Uterus (tissue), 4 donors: ENCODE measurements around the gene ZNF268. TPM values are rescaled to one million over a fixed set of nuclear protein-coding genes. Genes with fewer than 3 reads are reported as not detected.

Source experiments
- DNase-seq, 2 donors: peaks; one replicate each; pipeline ENCODE4 v3.0.0-alpha.2; 2019 to 2020
- H3K27ac ChIP-seq, 2 donors: fragments of 200-600 bp; sonication (generic); 1 replicate in 1 of 2; 2 replicates in 1 of 2; pipeline ENCODE4 v1.5.1; 2016 to 2018
- H3K27me3 ChIP-seq, 2 donors: fragments of 200-600 bp; sonication (generic); one replicate each; pipeline ENCODE4 v1.5.1; 2018 to 2019; ENCODE audit warnings: control low read depth in 1 of 2
- H3K36me3 ChIP-seq, 2 donors: fragments of 200-600 bp; sonication (generic); one replicate each; pipeline ENCODE4 v1.5.1; 2019; ENCODE audit warnings: control low read depth in 1 of 2
- H3K4me1 ChIP-seq, 2 donors: fragments of 200-600 bp; sonication (generic); one replicate each; pipeline ENCODE4 v1.5.1; 2018 to 2019; ENCODE audit warnings: control low read depth in 1 of 2
- H3K4me3 ChIP-seq, 2 donors: fragments of 200-600 bp; sonication (generic); 1 replicate in 1 of 2; 2 replicates in 1 of 2; pipeline ENCODE4 v1.5.1; 2018 to 2019; ENCODE audit warnings: mild to moderate bottlenecking in 1 of 2
- H3K9me3 ChIP-seq, 2 donors: fragments of 200-600 bp; sonication (generic); one replicate each; pipeline ENCODE4 v1.5.1; 2019; ENCODE audit warnings: control low read depth in 1 of 2
- CTCF ChIP-seq, 4 experiments: fragments of 200-600 bp in 2 of 4; fragments of 450-650 bp in 2 of 4; sonication (generic) in 2 of 4; IDR thresholded peaks; one replicate each; pipeline ENCODE4 v1.5.1; 2016 to 2019; ENCODE audit warnings: antibody characterized with exemption in 4 of 4, mild to moderate bottlenecking in 2 of 4, moderate library complexity in 1 of 4
- POLR2A ChIP-seq, 2 donors: fragments of 450-650 bp; IDR thresholded peaks; one replicate each; pipeline ENCODE4 v1.6.1; 2016; ENCODE audit warnings: antibody characterized with exemption in 2 of 2, mild to moderate bottlenecking in 1 of 2, moderate library complexity in 1 of 2
- intact Hi-C: fragments of 100-400 bp; cut with DNase I; formaldehyde crosslinking; loops from one replicate; pipeline ENCODE4 v1.15.1; 2023; ENCODE audit warnings: low total_unique reads
- total RNA-seq, 4 donors: library from RNA; depleted of rRNA in 3 of 4; stranded (reverse); fragments of >200 nt in 3 of 4; gene quantifications; one replicate each; pipeline versions ENCODE4 v1.1.0 to v1.2.4, GENCODE V29; 2014 to 2023
- donor health status: DM: yes; HTN: yes; CAD: no.

The ZNF268 gene
- total RNA-seq, 4 donors from 2014 or later: 2.1 to 80.9 (median 23.8) TPM

- intact Hi-C loops: no loop called here
- peaks cover 11 to 71% of the 10 kb centered on the region in 2 donors for H3K9me3 ChIP-seq
- no peaks in the 10 kb centered on the region for H3K36me3 ChIP-seq
- no peak overlapping the region for H3K27ac ChIP-seq
- TF ChIP-seq CTCF (IDR thresholded peaks at IDR 0.05): no peak
- no peak for TF ChIP-seq POLR2A (IDR thresholded peaks at IDR 0.05)
- H3K4me3 ChIP-seq: no peak overlapping the region
- no peaks in the 10 kb centered on the region for H3K27me3 ChIP-seq
- DNase-seq: no peak
- H3K4me1 ChIP-seq: no peaks in the 10 kb centered on the region
Observed at GRCh38 chr12:133201888-133202287, 20.6 kb downstream of the ZNF268 start.

GRCh38 chr12:133202493-133203343, 21.4 kb downstream of the ZNF268 start:
- Histone ChIP-seq H3K27ac (no peak overlapping the region), H3K4me1 (no peaks in the 10 kb centered on the region), H3K27me3 (no peaks in the 10 kb centered on the region), H3K36me3 (no peaks in the 10 kb centered on the region), H3K9me3 (peaks cover 11 to 75% of the 10 kb centered on the region in 2 donors), H3K4me3 (no peak overlapping the region)
- TF ChIP-seq POLR2A (IDR thresholded peaks at IDR 0.05) (no peak), CTCF (IDR thresholded peaks at IDR 0.05) (no peak)
- DNase-seq: no peak
- intact Hi-C loops: no loop called here

- Histone ChIP-seq H3K27me3 (no peaks in the 10 kb centered on the region), H3K27ac (no peak overlapping the region), H3K9me3 (peaks cover 11 to 82% of the 10 kb centered on the region in 2 donors), H3K4me3 (no peak overlapping the region), H3K4me1 (no peaks in the 10 kb centered on the region), H3K36me3 (no peaks in the 10 kb centered on the region)
- intact Hi-C loops: no loop called here
- no peak for DNase-seq
- no peak for TF ChIP-seq POLR2A (IDR thresholded peaks at IDR 0.05)
- TF ChIP-seq CTCF (IDR thresholded peaks at IDR 0.05): no peak
Observed at GRCh38 chr12:133203344-133204263, 22.3 kb downstream of the ZNF268 start.

- peaks cover 11 to 87% of the 10 kb centered on the region in 2 donors for H3K9me3 ChIP-seq
- TF ChIP-seq CTCF (IDR thresholded peaks at IDR 0.05) (no peak), POLR2A (IDR thresholded peaks at IDR 0.05) (no peak)
Observed at GRCh38 chr12:133204264-133204603, 22.9 kb downstream of the ZNF268 start.

GRCh38 chr12:133206390-133206789, 25.1 kb downstream of the ZNF268 start:
- no peaks in the 10 kb centered on the region for H3K36me3 ChIP-seq
- TF ChIP-seq POLR2A (IDR thresholded peaks at IDR 0.05) (no peak), CTCF (IDR thresholded peaks at IDR 0.05) (no peak)
- intact Hi-C loops: no loop called here
- H3K4me3 ChIP-seq: no peak overlapping the region
- no peaks in the 10 kb centered on the region for H3K27me3 ChIP-seq
- DNase-seq: no peak
- H3K9me3 ChIP-seq: peaks cover 11 to 95% of the 10 kb centered on the region in 2 donors
- H3K27ac ChIP-seq: no peak overlapping the region
- H3K4me1 ChIP-seq: no peaks in the 10 kb centered on the region

More at GRCh38 chr12:133204264-133204603, 22.9 kb downstream of the ZNF268 start:
- Histone ChIP-seq H3K27me3 (no peaks in the 10 kb centered on the region), H3K27ac (no peak overlapping the region), H3K36me3 (no peaks in the 10 kb centered on the region), H3K4me3 (no peak overlapping the region), H3K4me1 (no peaks in the 10 kb centered on the region)
- intact Hi-C loops: no loop called here
- DNase-seq: no peak
